Endothelial cell (in vitro differentiated cells): ENCODE measurements around the gene RGS13. TPM values are rescaled to one million over a fixed set of nuclear protein-coding genes. Genes with fewer than 3 reads are reported as not detected.

Experiments used
- DNase-seq: peaks from one replicate; pipeline ENCODE4 v3.0.0; 2021; ENCODE audit warnings: low spot score
- H3K27ac Mint-ChIP-seq: one replicate; pipeline ENCODE4 v1.8.0; 2021; ENCODE audit warnings: mixed read lengths, inconsistent platforms; ENCODE audit not compliant: unreplicated experiment
- H3K27me3 Mint-ChIP-seq: one replicate; pipeline ENCODE4 v1.8.0; 2021; ENCODE audit warnings: mild to moderate bottlenecking, moderate library complexity, mixed read lengths, inconsistent platforms; ENCODE audit not compliant: unreplicated experiment
- H3K36me3 Mint-ChIP-seq: one replicate; pipeline ENCODE4 v1.8.0; 2021; ENCODE audit warnings: mild to moderate bottlenecking, low read depth, mixed read lengths, inconsistent platforms; ENCODE audit not compliant: unreplicated experiment
- H3K4me1 Mint-ChIP-seq: one replicate; pipeline ENCODE4 v1.8.0; 2021; ENCODE audit warnings: mild to moderate bottlenecking, mixed read lengths, inconsistent platforms; ENCODE audit not compliant: unreplicated experiment
- H3K4me3 Mint-ChIP-seq: one replicate; pipeline ENCODE4 v1.8.0; 2021; ENCODE audit warnings: mild to moderate bottlenecking, mixed read lengths, inconsistent platforms; ENCODE audit not compliant: unreplicated experiment
- H3K9me3 Mint-ChIP-seq: one replicate; pipeline ENCODE4 v1.8.0; 2021; ENCODE audit warnings: mixed read lengths, inconsistent platforms; ENCODE audit not compliant: unreplicated experiment
- CTCF ChIP-seq: fragments of 200-600 bp; sonication (generic); IDR thresholded peaks from one replicate; pipeline ENCODE4 v1.5.0; 2021; ENCODE audit warnings: antibody characterized with exemption; ENCODE audit not compliant: unreplicated experiment
- total RNA-seq: library from RNA; stranded (reverse); fragmentation: NEBNext Ultra II Directional; extraction: Animal tissue kit (Norgen Biotek cat#: 25700); gene quantifications from one replicate; pipeline ENCODE4 v1.2.1, GENCODE V29; 2021; ENCODE audit not compliant: unreplicated experiment

RGS13 gene
- total RNA-seq, 1 donor from 2014 or later = not detected

GRCh38 chr1:192691041-192691440, 55.1 kb downstream of the RGS13 start:
- TF ChIP-seq CTCF = no peak
- Mint-ChIP-seq H3K36me3 (peaks cover 4% of the 10 kb centered on the region), H3K27ac (no peak overlapping the region), H3K4me3 (no peak overlapping the region), H3K4me1 (no peaks in the 10 kb centered on the region), H3K9me3 (peaks cover 6% of the 10 kb centered on the region), H3K27me3 (peaks cover 2% of the 10 kb centered on the region)
- DNase-seq = no peak

- Mint-ChIP-seq H3K27ac (no peak overlapping the region), H3K36me3 (no peaks in the 10 kb centered on the region), H3K4me1 (no peaks in the 10 kb centered on the region), H3K4me3 (no peak overlapping the region), H3K27me3 (peaks cover 2% of the 10 kb centered on the region), H3K9me3 (no peaks in the 10 kb centered on the region)
- DNase-seq = no peak
- TF ChIP-seq CTCF = no peak
Measured at GRCh38 chr1:192696082-192696481, 60.1 kb downstream of the RGS13 start.

- peaks cover 1% of the 10 kb centered on the region for H3K27me3 Mint-ChIP-seq
- no peak overlapping the region for H3K27ac Mint-ChIP-seq
- no peak for DNase-seq
- H3K4me1 Mint-ChIP-seq = no peaks in the 10 kb centered on the region
- no peak for TF ChIP-seq CTCF
- no peaks in the 10 kb centered on the region for H3K36me3 Mint-ChIP-seq
- H3K4me3 Mint-ChIP-seq = no peak overlapping the region
- no peaks in the 10 kb centered on the region for H3K9me3 Mint-ChIP-seq
Measured at GRCh38 chr1:192697771-192698170, 61.8 kb downstream of the RGS13 start.

- H3K27me3 Mint-ChIP-seq = peaks cover 1% of the 10 kb centered on the region
- no peak overlapping the region for H3K27ac Mint-ChIP-seq
- H3K9me3 Mint-ChIP-seq = no peaks in the 10 kb centered on the region
- DNase-seq = no peak
- H3K36me3 Mint-ChIP-seq = no peaks in the 10 kb centered on the region
- H3K4me3 Mint-ChIP-seq = no peak overlapping the region
- H3K4me1 Mint-ChIP-seq = no peaks in the 10 kb centered on the region
- no peak for TF ChIP-seq CTCF
Measured at GRCh38 chr1:192698731-192699130, 62.8 kb downstream of the RGS13 start.

GRCh38 chr1:192700834-192701271, 64.9 kb downstream of the RGS13 start:
- Mint-ChIP-seq H3K4me1 (no peaks in the 10 kb centered on the region), H3K27me3 (no peaks in the 10 kb centered on the region), H3K36me3 (no peaks in the 10 kb centered on the region), H3K27ac (no peak overlapping the region), H3K4me3 (no peak overlapping the region), H3K9me3 (no peaks in the 10 kb centered on the region)
- no peak for TF ChIP-seq CTCF
- no peak for DNase-seq
